Stomach smooth muscle (tissue), 2 donors: ENCODE results near the gene NCL.
A peak's percentile ranks its signal among the peaks of the same experiment; 100 is the strongest.
"Not testable (repeated sequence)": the region's sequence is repeated elsewhere in the genome, so short reads cannot be mapped to it uniquely, and the experiment has no call there.

Experiments used
- H3K27ac ChIP-seq: one replicate; pipeline ENCODE4 v1.7.0; 2013; ENCODE audit warnings: mild to moderate bottlenecking, low read length, inconsistent platforms
- H3K27me3 ChIP-seq, 2 donors: one replicate each; pipeline ENCODE4 v1.7.0; 2013; ENCODE audit warnings: low read length in 2 of 2; ENCODE audit not compliant: insufficient read depth in 2 of 2, control insufficient read depth in 1 of 2
- H3K36me3 ChIP-seq, 2 donors: one replicate each; pipeline ENCODE4 v1.7.0; 2013; ENCODE audit warnings: low read length in 2 of 2; ENCODE audit not compliant: control insufficient read depth in 2 of 2, insufficient read depth in 2 of 2
- H3K4me1 ChIP-seq: one replicate; pipeline ENCODE4 v1.7.0; 2013; ENCODE audit warnings: low read length; ENCODE audit not compliant: control insufficient read depth, insufficient read depth
- H3K4me3 ChIP-seq, 2 donors: one replicate each; pipeline ENCODE4 v1.7.0; 2013; ENCODE audit warnings: low read length in 2 of 2
- H3K9ac ChIP-seq, 2 donors: one replicate each; pipeline ENCODE4 v1.7.0; 2013; ENCODE audit warnings: low read length in 2 of 2, mild to moderate bottlenecking in 1 of 2
- H3K9me3 ChIP-seq, 2 donors: one replicate each; pipeline ENCODE4 v1.7.0; 2013; ENCODE audit warnings: low read length in 2 of 2; ENCODE audit not compliant: control insufficient read depth in 2 of 2
- donor health status: healthy.
- donor health status: Pancreatic carcinoma.

The NCL gene

GRCh38 chr2:231467613-231468530 is 3.6 kb upstream of the NCL start:
- Histone ChIP-seq H3K9ac (no peak overlapping the region), H3K4me1 (peaks cover 16% of the 10 kb centered on the region), H3K27ac (no peak overlapping the region), H3K27me3 (no peaks in the 10 kb centered on the region), H3K9me3 (no peaks in the 10 kb centered on the region), H3K4me3 (no peak overlapping the region), H3K36me3 (peaks cover under 1% of the 10 kb centered on the region in 2 donors)

- Histone ChIP-seq H3K9me3 (no peaks in the 10 kb centered on the region), H3K27me3 (no peaks in the 10 kb centered on the region), H3K9ac (no peak overlapping the region), H3K4me1 (peaks cover 24% of the 10 kb centered on the region), H3K4me3 (no peak overlapping the region), H3K36me3 (peaks cover 7% of the 10 kb centered on the region in 2 donors), H3K27ac (no peak overlapping the region)
Measured at GRCh38 chr2:231467016-231467545, 2.8 kb upstream of the NCL start.

- peaks cover 32% of the 10 kb centered on the region for H3K4me1 ChIP-seq
- no peaks in the 10 kb centered on the region for H3K9me3 ChIP-seq
- peak overlapping the region; percentile 83 to 91 for H3K9ac ChIP-seq
- no peaks in the 10 kb centered on the region for H3K27me3 ChIP-seq
- peak overlapping the region; percentile 94 for H3K27ac ChIP-seq
- peak overlapping the region; percentile 62 to 98 for H3K4me3 ChIP-seq
- peaks cover 26 to 28% of the 10 kb centered on the region in 2 donors for H3K36me3 ChIP-seq
Measured at GRCh38 chr2:231464576-231465540, 574 bp upstream of the NCL start.

- Histone ChIP-seq H3K9me3 (no peaks in the 10 kb centered on the region), H3K4me1 (peaks cover 32% of the 10 kb centered on the region), H3K9ac (peak overlapping the region; percentile 97 to 98), H3K27me3 (no peaks in the 10 kb centered on the region), H3K4me3 (peak overlapping the region; percentile 83 to 98), H3K36me3 (peaks cover 42 to 45% of the 10 kb centered on the region in 2 donors), H3K27ac (no peak overlapping the region)
Measured at GRCh38 chr2:231462729-231463465, 1.4 kb downstream of the NCL start.

- peaks cover 56 to 58% of the 10 kb centered on the region in 2 donors for H3K36me3 ChIP-seq
- no peaks in the 10 kb centered on the region for H3K27me3 ChIP-seq
- H3K9me3 ChIP-seq: no peaks in the 10 kb centered on the region
- peak overlapping the region in 1 of 2 donors; percentile 22 for H3K4me3 ChIP-seq
- no peak overlapping the region for H3K27ac ChIP-seq
- H3K4me1 ChIP-seq: peaks cover 32% of the 10 kb centered on the region
- H3K9ac ChIP-seq: no peak overlapping the region
Measured at GRCh38 chr2:231461516-231461971, 2.7 kb downstream of the NCL start.

- H3K4me3 ChIP-seq, H3K9me3 ChIP-seq, H3K27ac ChIP-seq, H3K9ac ChIP-seq, H3K27me3 ChIP-seq: not testable (repeated sequence)
- peaks cover 32% of the 10 kb centered on the region for H3K4me1 ChIP-seq
- peaks cover 63 to 65% of the 10 kb centered on the region in 2 donors for H3K36me3 ChIP-seq
Measured at GRCh38 chr2:231460841-231461240, 3.4 kb downstream of the NCL start.

- H3K27ac ChIP-seq: no peak overlapping the region
- H3K27me3 ChIP-seq: no peaks in the 10 kb centered on the region
- peaks cover 68 to 71% of the 10 kb centered on the region in 2 donors for H3K36me3 ChIP-seq
- H3K4me3 ChIP-seq: no peak overlapping the region
- H3K9ac ChIP-seq: no peak overlapping the region
- H3K9me3 ChIP-seq: no peaks in the 10 kb centered on the region
- peaks cover 28% of the 10 kb centered on the region for H3K4me1 ChIP-seq
Measured at GRCh38 chr2:231460073-231460835, 4.0 kb downstream of the NCL start.

GRCh38 chr2:231458368-231458767 is 5.9 kb downstream of the NCL start:
- Histone ChIP-seq H3K27ac (no peak overlapping the region), H3K4me3 (no peak overlapping the region), H3K9me3 (no peaks in the 10 kb centered on the region), H3K27me3 (no peaks in the 10 kb centered on the region), H3K36me3 (peaks cover 78 to 82% of the 10 kb centered on the region in 2 donors), H3K9ac (no peak overlapping the region), H3K4me1 (peaks cover 21% of the 10 kb centered on the region)

- Histone ChIP-seq H3K27ac (no peak overlapping the region), H3K4me1 (peaks cover 8% of the 10 kb centered on the region), H3K36me3 (peaks cover 77 to 79% of the 10 kb centered on the region in 2 donors)
Measured at GRCh38 chr2:231457101-231457500, 7.2 kb downstream of the NCL start.

More at GRCh38 chr2:231457101-231457500, 7.2 kb downstream of the NCL start:
- Histone ChIP-seq H3K27me3 (no peaks in the 10 kb centered on the region), H3K9ac (no peak overlapping the region), H3K4me3 (no peak overlapping the region), H3K9me3 (no peaks in the 10 kb centered on the region)
